ENCODE results near the gene SYT12.

The SYT12 gene

GRCh38 chr11:67031791-67032561 is 9.0 kb downstream of the SYT12 start:
- DNase-seq = no peak

GRCh38 chr11:67032830-67033551 is 10.1 kb downstream of the SYT12 start:
- DNase-seq = peak; percentile 48

- peak; percentile 76 for DNase-seq
Observed at GRCh38 chr11:67033661-67034166, 10.8 kb downstream of the SYT12 start.

GRCh38 chr11:67034350-67034749 is 11.4 kb downstream of the SYT12 start:
- no peak for DNase-seq

DNA sequence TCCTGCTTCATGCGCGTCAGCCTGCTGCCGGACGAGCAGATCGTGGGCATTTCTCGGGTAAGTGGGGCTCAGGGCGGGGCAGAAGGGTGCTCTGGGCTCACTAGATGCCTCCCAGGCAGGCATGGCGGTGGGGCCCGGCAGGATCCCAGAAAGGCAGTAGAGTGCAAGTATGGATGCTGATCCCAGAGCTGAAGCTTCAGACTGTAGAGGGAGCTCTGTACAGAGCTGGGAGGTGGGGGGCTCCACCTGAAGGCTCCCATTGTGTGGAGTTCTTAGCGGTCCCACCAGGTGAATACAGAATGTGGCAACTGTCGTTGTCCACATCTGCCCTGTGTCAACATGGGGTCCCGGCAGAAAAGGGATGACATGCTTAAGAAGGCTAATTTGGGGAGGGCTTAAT is 17.2 kb downstream of the SYT12 start:
- DNase-seq = no peak

- DNase-seq = no peak
Observed at GRCh38 chr11:67041602-67042001, 18.7 kb downstream of the SYT12 start.

DNA sequence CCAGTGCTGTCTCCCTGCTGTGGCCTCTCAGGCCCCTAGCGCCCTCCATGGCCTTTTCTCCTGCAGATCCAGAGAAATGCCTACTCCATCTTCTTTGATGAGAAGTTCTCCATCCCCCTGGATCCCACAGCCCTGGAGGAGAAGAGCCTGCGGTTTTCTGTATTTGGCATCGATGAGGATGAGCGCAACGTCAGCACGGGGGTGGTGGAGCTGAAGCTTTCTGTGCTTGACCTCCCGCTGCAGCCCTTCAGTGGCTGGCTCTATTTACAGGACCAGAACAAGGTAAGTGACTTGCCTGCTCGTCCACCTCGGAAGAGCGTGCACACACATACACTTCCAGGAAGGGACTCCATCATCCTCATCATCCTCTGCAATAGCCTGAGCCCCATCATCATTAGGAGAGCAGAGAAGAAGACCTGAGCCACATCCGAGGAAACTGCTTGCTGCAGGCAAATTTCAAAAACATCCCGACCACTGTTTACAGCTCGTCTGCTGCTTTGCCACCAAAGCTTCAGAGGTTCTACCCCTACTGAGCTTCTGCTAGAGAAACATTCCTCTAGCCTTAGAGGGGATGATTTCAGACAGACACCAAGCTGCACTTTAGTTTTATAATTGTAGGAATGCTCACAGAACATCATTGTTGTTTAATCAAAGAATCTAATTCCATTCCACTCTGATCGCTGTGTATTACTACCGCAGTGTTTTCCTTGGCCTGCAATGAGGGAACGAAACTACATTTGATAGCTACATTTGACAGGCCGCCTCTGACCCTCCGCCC is 20.8 kb downstream of the SYT12 start:
- no peak for DNase-seq

DNA sequence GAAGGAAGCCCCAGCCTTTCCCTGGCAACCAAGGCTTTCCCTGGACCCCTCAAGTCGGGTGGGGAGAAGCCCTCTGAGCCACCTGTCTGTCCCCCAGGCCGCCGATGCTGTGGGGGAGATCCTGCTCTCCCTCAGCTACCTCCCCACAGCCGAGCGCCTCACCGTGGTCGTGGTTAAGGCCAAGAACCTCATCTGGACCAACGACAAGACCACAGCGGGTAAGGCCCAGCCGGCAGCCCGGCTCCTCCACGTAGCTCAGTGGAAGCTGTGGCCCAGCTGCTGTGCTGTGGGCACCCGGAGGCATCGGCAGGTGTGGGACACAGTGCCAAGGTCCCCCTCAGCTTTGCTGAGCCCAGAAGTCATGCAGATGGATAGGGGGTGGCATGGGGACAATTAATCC is 21.6 kb downstream of the SYT12 start:
- no peak for DNase-seq

- DNase-seq = no peak
Observed at GRCh38 chr11:67045314-67045713, 22.4 kb downstream of the SYT12 start.

GRCh38 chr11:67048515-67049130 is 25.7 kb downstream of the SYT12 start:
- DNase-seq = no peak

DNA sequence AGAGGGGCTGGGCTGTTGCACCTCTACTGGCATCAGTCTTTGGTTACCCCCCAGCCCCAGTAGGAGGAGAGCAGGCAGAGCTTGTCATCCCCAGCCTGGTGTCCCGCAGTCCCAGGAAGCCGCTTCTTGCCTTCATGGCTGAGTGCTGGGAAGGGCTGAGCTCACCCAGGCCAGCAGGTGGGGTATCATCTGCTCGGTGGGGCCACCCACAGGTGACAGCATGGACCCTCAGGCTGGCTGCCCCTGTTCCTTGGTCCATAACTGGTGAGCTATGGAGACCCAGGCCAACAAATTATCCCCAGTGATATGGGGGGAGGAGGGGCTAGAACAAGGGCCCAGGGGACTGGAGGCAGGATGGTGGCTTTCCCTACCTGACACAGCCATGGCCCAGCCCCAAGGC is 27.2 kb downstream of the SYT12 start:
- no peak for DNase-seq

DNA sequence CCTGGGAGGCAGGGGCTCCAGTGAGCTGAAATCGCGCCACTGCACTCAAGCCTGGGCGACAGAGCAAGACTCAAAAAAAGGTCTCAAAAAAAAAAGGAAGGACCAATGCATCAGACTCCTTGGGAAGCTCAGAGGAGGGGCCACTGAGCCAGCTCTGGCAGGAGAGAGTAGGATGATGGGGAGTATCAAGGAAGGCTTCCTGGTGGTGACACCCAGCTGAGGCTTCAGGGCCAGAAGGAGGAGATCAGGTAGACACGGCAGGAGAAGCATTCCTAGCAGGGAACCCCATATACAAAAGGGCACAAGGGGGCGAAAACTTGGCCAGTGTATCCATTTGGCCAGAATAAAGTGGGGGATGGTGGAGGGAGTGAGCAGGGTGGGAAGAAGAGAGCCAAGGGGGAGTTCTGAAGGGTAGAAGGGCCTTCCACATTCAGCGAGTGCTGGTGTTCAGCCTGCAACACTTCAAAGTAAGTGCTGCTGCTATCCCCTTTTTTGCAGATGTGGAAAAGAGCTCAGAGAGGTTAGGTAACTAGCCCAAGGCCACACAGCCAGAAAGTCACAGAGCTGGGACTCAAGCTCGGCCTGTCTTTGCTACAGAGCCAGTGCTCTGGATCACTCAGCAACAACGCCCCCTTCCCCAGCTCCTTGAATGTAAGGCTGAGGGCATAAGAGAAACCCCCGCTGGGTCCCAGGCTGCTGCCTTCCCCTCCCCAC is 28.4 kb downstream of the SYT12 start:
- no peak for DNase-seq

DNA sequence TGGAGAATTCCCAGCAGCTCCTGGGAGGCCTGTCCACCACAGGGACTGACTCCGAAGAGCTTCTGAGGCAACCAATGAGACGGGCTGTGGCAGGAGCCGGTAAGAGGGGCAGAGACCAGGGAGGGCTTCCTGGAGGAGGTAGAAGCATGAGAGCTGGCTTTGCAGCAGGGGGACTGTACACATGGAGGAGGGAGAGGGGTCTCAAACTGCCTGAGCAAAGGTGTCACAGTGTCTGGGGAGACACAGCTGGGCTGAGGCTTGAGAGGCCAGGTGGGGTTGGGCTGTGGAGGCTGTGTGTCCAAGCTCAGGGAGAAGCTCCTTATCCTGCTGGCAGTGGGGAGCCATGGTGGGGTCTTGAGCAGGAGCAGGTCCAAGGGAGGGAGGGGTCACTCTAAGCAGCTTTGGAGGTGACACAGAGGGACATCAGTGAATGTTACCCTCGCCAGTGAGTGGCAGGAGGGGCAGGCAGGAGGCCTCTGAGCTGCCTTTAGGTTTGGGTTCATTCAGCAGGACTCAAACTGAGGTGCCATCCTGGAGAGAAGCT is 29.1 kb downstream of the SYT12 start:
- no peak for DNase-seq

DNA sequence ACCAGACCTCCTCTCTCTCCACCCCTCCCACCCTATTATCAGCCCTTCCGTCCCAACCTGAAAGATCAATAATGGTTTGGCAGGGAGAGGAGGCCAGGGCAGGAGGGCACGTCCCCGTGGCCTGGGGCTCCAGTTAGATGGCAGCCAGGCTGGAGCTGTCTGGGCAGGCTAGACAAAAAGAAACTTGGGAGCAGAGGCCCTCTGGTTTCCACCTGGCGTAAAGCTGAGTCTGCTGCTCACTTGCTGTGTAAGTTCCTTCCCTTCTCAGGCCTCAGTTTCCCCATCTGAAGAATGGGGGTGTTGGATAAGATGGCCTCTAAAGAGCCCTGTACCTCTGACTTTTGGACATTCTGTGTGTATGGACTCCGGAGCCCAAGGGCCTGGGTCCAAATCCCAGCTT is 30.0 kb downstream of the SYT12 start:
- no peak for DNase-seq

DNA sequence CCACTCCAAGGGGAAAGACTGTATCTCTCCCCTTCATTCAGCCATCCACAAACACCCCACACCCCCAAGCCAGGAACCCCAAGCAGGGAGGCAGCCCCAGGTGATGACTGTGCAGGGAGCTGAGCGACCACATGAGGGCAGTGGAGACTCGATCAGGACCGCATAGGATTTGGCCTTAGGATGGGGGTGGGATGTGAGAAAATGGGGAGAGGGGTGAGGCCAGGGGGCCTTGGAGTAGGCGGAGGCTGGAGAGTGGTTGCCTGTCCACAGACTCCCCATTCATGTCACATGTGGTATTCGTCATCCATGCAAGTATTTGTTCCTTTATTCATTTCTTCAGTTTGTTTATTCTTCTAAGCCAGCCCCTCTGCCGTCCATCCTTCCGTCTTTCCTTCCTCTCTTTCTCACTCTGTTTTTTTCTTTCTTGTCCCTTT is 31.0 kb downstream of the SYT12 start:
- DNase-seq = no peak

DNA sequence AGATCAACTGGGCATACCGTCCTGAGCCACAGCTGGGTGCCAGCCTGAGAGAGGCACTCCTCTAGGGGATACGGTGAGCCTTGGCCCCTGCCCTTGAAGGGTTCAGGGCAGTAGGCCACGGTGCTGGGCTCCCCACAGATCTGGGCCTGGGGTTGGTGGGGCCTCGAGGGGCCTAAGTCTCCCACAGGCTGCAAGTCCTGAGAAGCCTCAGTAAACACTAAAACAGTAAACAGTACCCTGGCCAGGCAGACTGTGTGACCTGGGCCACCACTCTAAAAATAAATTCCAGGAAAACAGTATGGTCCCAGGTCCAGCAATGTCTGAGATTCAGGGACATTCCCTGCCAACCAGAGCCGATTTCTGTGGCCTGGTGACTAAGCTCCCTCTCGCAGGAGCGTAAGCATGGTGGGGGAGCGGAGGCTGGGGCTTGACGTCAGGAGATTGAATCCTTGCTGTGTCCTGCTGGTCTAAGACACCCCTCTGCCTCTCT is 31.5 kb downstream of the SYT12 start:
- DNase-seq = no peak

DNA sequence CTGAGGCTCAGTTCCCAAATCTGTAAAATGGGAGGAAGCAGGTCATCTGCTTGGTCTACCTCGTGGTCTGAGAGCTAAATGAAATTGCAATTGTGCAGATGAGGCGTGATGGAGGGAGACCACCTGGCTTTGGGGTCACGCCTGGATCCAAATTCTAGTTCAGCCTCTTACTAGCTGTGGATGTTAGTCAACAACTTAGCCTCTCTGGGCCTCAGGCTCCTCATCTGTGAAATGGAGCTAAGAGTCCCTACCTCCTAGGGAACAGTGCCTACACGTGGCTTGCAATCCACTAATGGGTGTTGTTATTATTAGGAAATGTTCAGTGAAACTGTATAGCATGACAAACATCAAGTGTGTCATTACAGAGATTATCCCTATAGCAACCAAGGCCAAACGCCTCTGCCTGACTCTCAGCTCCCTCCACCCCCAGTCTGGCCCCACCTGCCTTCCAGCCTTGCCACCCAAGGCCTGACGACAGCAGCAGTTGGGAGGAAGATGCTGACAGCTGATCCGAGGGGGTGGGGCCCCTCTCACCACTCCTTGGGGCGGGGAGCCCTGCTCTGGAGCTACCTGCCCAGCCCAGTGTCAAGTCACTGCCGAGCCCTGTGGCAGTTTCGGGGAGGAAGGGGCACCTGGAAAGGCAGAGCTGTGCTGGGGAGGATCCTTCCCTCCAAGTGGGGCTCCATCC is 32.0 kb downstream of the SYT12 start:
- no peak for DNase-seq

- DNase-seq = no peak
Observed at GRCh38 chr11:67055812-67056211, 32.9 kb downstream of the SYT12 start.

GRCh38 chr11:67056267-67057204 is 33.6 kb downstream of the SYT12 start, which contains the start of gene RHOD:
TSS of gene RHOD (plus strand) at chr11:67056847. CDS start at chr11:67056903, 56 bp downstream.
- no peak for DNase-seq

DNA sequence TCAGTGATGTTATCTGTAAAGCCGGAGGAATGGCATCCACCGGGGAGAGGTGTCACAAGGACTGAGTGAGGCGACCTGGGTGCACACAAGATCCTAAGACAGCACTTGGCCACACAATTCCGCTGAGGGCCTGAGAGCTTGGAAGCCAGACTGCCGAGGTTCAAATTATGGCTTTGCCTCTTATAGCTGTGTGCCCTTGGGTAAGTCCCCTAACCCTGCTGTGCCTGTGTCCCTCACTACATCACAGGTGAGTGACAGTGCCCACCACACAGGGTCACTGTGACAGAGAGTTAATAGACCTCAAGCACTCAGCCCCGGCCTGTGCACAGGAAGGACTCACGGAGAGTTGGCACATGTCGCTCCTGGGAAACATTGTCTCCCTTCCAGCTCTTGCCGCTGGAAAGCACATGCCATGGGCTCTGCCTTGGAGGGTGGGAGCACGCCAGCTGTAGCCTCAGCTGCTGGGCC is 34.3 kb downstream of the SYT12 start:
- DNase-seq = no peak
